SK-N-SH (cell line): ENCODE results near the gene LCN15.

ENCODE experiments used
- CTCF ChIP-seq: fragments of 200-600 bp; sonication (generic); IDR thresholded peaks from 2 replicates; pipeline ENCODE4 v1.6.1; 2017; ENCODE audit warnings: antibody characterized with exemption, mild to moderate bottlenecking, moderate library complexity
- FOXM1 ChIP-seq: IDR thresholded peaks from 2 replicates; pipeline ENCODE4 v1.4.0; 2012; ENCODE audit warnings: low read depth, mild to moderate bottlenecking
- GATA2 ChIP-seq: sonication (generic); formaldehyde crosslinking; IDR thresholded peaks from 2 replicates; pipeline ENCODE4 v1.5.0; 2020; ENCODE audit warnings: mild to moderate bottlenecking, missing genetic modification reagents
- JUND ChIP-seq: IDR thresholded peaks from 2 replicates; pipeline ENCODE4 v1.4.0; 2012
- NRF1 ChIP-seq: IDR thresholded peaks from 2 replicates; pipeline ENCODE4 v1.6.1; 2012; ENCODE audit warnings: low read depth, mild to moderate bottlenecking, low read length
- POLR2AphosphoS5 ChIP-seq: IDR thresholded peaks from 2 replicates; pipeline ENCODE4 v1.6.1; 2012; ENCODE audit warnings: low read depth, low read length
- RAD21 ChIP-seq: IDR thresholded peaks from 2 replicates; pipeline ENCODE4 v1.6.1; 2012; ENCODE audit warnings: mild to moderate bottlenecking, low read length
- REST ChIP-seq: IDR thresholded peaks from 2 replicates; pipeline ENCODE4 v1.6.1; 2012; ENCODE audit warnings: mild to moderate bottlenecking, low read depth, low read length, moderate library complexity
- SIN3A ChIP-seq: IDR thresholded peaks from 2 replicates; pipeline ENCODE4 v1.6.1; 2012; ENCODE audit warnings: low read depth, mild to moderate bottlenecking, low read length, moderate library complexity, borderline replicate concordance
- SMC3 ChIP-seq: IDR thresholded peaks from 2 replicates; pipeline ENCODE4 v1.6.1; 2012; ENCODE audit warnings: low read depth, low read length, improper control_type of control experiment

- TF ChIP-seq CTCF (no peak), SIN3A (no peak), GATA2 (CRISPR knock-in tag) (no peak), NRF1 (no peak), POLR2AphosphoS5 (no peak), JUND (no peak), FOXM1 (no peak), REST (no peak), RAD21 (no peak), SMC3 (no peak)
Measured at GRCh38 chr9:136762221-136762691, 2.1 kb downstream of the LCN15 start.
